HepG2 (cell line): ENCODE data around the gene MROH2A.

Experiments used
- BHLHE40 ChIP-seq: IDR thresholded peaks from 2 replicates; pipeline ENCODE4 v1.6.1; 2011; ENCODE audit warnings: low read length, improper control_type of control experiment
- CTCF ChIP-seq: sonication (generic); formaldehyde crosslinking; IDR thresholded peaks from 2 replicates; pipeline ENCODE4 v1.5.0; 2020; ENCODE audit warnings: mild to moderate bottlenecking, missing genetic modification reagents, moderate library complexity
- MBNL3 ChIP-seq: fragments of 250-450 bp; sonication (Bioruptor Pico); conservative IDR thresholded peaks from 2 replicates; pipeline ENCODE4 v1.8.0; 2022; ENCODE audit warnings: mild to moderate bottlenecking, inconsistent platforms
- MXD1 ChIP-seq: sonication (generic); formaldehyde crosslinking; IDR thresholded peaks from 2 replicates; pipeline ENCODE4 v1.4.0; 2020; ENCODE audit warnings: mild to moderate bottlenecking, missing genetic modification reagents
- PTBP1 ChIP-seq: fragments of 200-400 bp; formaldehyde crosslinking; IDR thresholded peaks from 2 replicates; pipeline ENCODE4 v1.6.1; 2018; ENCODE audit warnings: low read length, low read depth; ENCODE audit not compliant: poor library complexity, severe bottlenecking
- SETDB1 ChIP-seq: sonication (generic); formaldehyde crosslinking; IDR thresholded peaks from 2 replicates; pipeline ENCODE4 v1.5.1; 2020; ENCODE audit warnings: missing genetic modification reagents, mild to moderate bottlenecking, borderline replicate concordance
- SNAPC5 ChIP-seq: sonication (generic); formaldehyde crosslinking; IDR thresholded peaks from 2 replicates; pipeline ENCODE4 v1.8.1; 2023; ENCODE audit warnings: mild to moderate bottlenecking, missing genetic modification reagents, borderline replicate concordance
- SRSF9 ChIP-seq: fragments of 200-400 bp; formaldehyde crosslinking; IDR thresholded peaks from 2 replicates; pipeline ENCODE4 v1.6.1; 2018; ENCODE audit warnings: borderline replicate concordance, mild to moderate bottlenecking, low read depth, low read length; ENCODE audit not compliant: insufficient read depth, poor library complexity, severe bottlenecking

- TF ChIP-seq SRSF9: no peak
- TF ChIP-seq MBNL3: no peak
- no peak for TF ChIP-seq PTBP1
- TF ChIP-seq SNAPC5 (CRISPR knock-in tag): no peak
- TF ChIP-seq BHLHE40: no peak
- TF ChIP-seq SETDB1: no peak
- TF ChIP-seq MXD1 (CRISPR knock-in tag): no peak
- peak; percentile 48 for TF ChIP-seq CTCF
These were observed 29.2 kb downstream of the MROH2A start for GRCh38 chr2:233807215-233807865.
